Liver (tissue), 9 donors: Measurements from ENCODE around the gene APBB1. TPM values are rescaled to one million over a fixed set of nuclear protein-coding genes. Genes with fewer than 3 reads are reported as not detected.

Experiments
- DNase-seq: peaks from one replicate; pipeline ENCODE4 v3.0.0-alpha.2; 2017; ENCODE audit warnings: low spot score
- H3K27ac ChIP-seq, 2 donors: one replicate each; pipeline ENCODE4 v1.7.0; 2013; ENCODE audit warnings: inconsistent platforms in 2 of 2, low read length in 2 of 2, control low read depth in 1 of 2, low read depth in 1 of 2, mild to moderate bottlenecking in 1 of 2
- H3K27me3 ChIP-seq, 4 donors: one replicate each; pipeline versions ENCODE4 v1.6.1 to v1.7.0; 2013; ENCODE audit warnings: low read length in 3 of 4, inconsistent platforms in 1 of 4, mild to moderate bottlenecking in 1 of 4, moderate library complexity in 1 of 4; ENCODE audit not compliant: control insufficient read depth in 4 of 4, insufficient read depth in 4 of 4
- H3K36me3 ChIP-seq, 4 donors: one replicate each; pipeline versions ENCODE4 v1.6.1 to v1.7.0; 2013; ENCODE audit warnings: low read length in 3 of 4, mild to moderate bottlenecking in 3 of 4, low read depth in 1 of 4, moderate library complexity in 1 of 4; ENCODE audit not compliant: control insufficient read depth in 4 of 4, insufficient read depth in 3 of 4
- H3K4me1 ChIP-seq, 4 donors: one replicate each; pipeline versions ENCODE4 v1.6.1 to v1.7.0; 2013; ENCODE audit warnings: low read length in 3 of 4, mild to moderate bottlenecking in 3 of 4, moderate library complexity in 1 of 4; ENCODE audit not compliant: control insufficient read depth in 4 of 4, insufficient read depth in 4 of 4
- H3K4me3 ChIP-seq, 3 donors: one replicate each; pipeline versions ENCODE4 v1.6.1 to v1.7.0; 2013; ENCODE audit warnings: low read length in 3 of 3, control low read depth in 1 of 3, low read depth in 1 of 3, mild to moderate bottlenecking in 1 of 3
- H3K9ac ChIP-seq, 2 donors: one replicate each; pipeline ENCODE4 v1.7.0; 2013; ENCODE audit warnings: low read length in 2 of 2, mild to moderate bottlenecking in 2 of 2, moderate library complexity in 2 of 2, control low read depth in 1 of 2, low read depth in 1 of 2
- H3K9me3 ChIP-seq, 4 donors: one replicate each; pipeline versions ENCODE4 v1.6.1 to v1.7.0; 2013; ENCODE audit warnings: low read length in 3 of 4; ENCODE audit not compliant: control insufficient read depth in 4 of 4
- EGR1 ChIP-seq, 2 donors: IDR thresholded peaks; 2 replicates each; pipeline ENCODE4 v1.6.1; 2016 to 2018; ENCODE audit warnings: antibody characterized with exemption in 2 of 2, low read depth in 2 of 2
- FOXA1 ChIP-seq: IDR thresholded peaks from 2 replicates; pipeline ENCODE4 v1.6.1; 2016; ENCODE audit warnings: antibody characterized with exemption
- FOXA2 ChIP-seq: IDR thresholded peaks from 2 replicates; pipeline ENCODE4 v1.6.1; 2016; ENCODE audit warnings: antibody characterized with exemption
- GABPA ChIP-seq, 2 donors: IDR thresholded peaks in 1 of 2; conservative IDR thresholded peaks in 1 of 2; 2 replicates each; pipeline ENCODE4 v1.6.1; 2016; ENCODE audit warnings: antibody characterized with exemption in 2 of 2, mild to moderate bottlenecking in 1 of 2, moderate library complexity in 1 of 2
- HNF4A ChIP-seq, 2 donors: conservative IDR thresholded peaks; 2 replicates each; pipeline ENCODE4 v1.6.1; 2016; ENCODE audit warnings: antibody characterized with exemption in 2 of 2, mild to moderate bottlenecking in 2 of 2
- HNF4G ChIP-seq: IDR thresholded peaks from 2 replicates; pipeline ENCODE4 v1.6.1; 2016; ENCODE audit warnings: antibody characterized with exemption
- JUND ChIP-seq, 2 donors: IDR thresholded peaks; 2 replicates each; pipeline ENCODE4 v1.6.1; 2016; ENCODE audit warnings: antibody characterized with exemption in 2 of 2
- NR2F2 ChIP-seq: IDR thresholded peaks from 2 replicates; pipeline ENCODE4 v1.6.1; 2016; ENCODE audit warnings: antibody characterized with exemption
- RAD21 ChIP-seq, 2 donors: IDR thresholded peaks; 2 replicates each; pipeline ENCODE4 v1.6.1; 2016; ENCODE audit warnings: antibody characterized with exemption in 2 of 2, mild to moderate bottlenecking in 2 of 2
- RXRA ChIP-seq, 2 donors: IDR thresholded peaks; 2 replicates each; pipeline ENCODE4 v1.6.1; 2017 to 2018; ENCODE audit warnings: antibody characterized with exemption in 2 of 2, mild to moderate bottlenecking in 1 of 2
- SP1 ChIP-seq: IDR thresholded peaks from 2 replicates; pipeline ENCODE4 v1.6.1; 2018; ENCODE audit warnings: antibody characterized with exemption, mild to moderate bottlenecking
- TAF1 ChIP-seq: conservative IDR thresholded peaks from 2 replicates; pipeline ENCODE4 v1.6.1; 2016; ENCODE audit warnings: antibody characterized with exemption, mild to moderate bottlenecking
- YY1 ChIP-seq: IDR thresholded peaks from 2 replicates; pipeline ENCODE4 v1.6.1; 2016; ENCODE audit warnings: antibody characterized with exemption, mild to moderate bottlenecking
- WGBS: extraction: QIAGEN DNeasy Blood & Tissue Kit; methylation state at CpG from one replicate; pipeline ENCODE4 v1.1.7; 2013; 5-methylcytosine and 5-hydroxymethylcytosine counted together
- polyA plus RNA-seq, 2 donors: library from polyadenylated mRNA; stranded (reverse) in 1 of 2; unstranded in 1 of 2; fragments of 200-250 nt in 1 of 2; fragments of >200 nt in 1 of 2; fragmentation: Nextera tagmentation in 1 of 2; extraction: Ambion mirVana in 1 of 2; gene quantifications; one replicate each; pipeline versions ENCODE4 v1.2.1 to v1.2.3, GENCODE V29; 2013 to 2015
- total RNA-seq, 2 donors: library from RNA; depleted of rRNA; stranded (reverse); fragments of >200 nt; gene quantifications; one replicate each; pipeline ENCODE4 v1.2.3, GENCODE V29; 2014
- TF ChIP-seq, protein P1 (sequence below): IDR thresholded peaks from 2 replicates; pipeline ENCODE4 v1.6.1; 2016; ENCODE audit warnings: antibody characterized with exemption
- TF ChIP-seq, protein P2 (sequence below): IDR thresholded peaks from 2 replicates; pipeline ENCODE4 v1.6.1; 2016; ENCODE audit warnings: antibody characterized with exemption
- TF ChIP-seq, protein P3 (sequence below): IDR thresholded peaks from 2 replicates; pipeline ENCODE4 v1.6.1; 2016; ENCODE audit warnings: antibody characterized with exemption
- TF ChIP-seq, protein P4 (sequence below): IDR thresholded peaks from 2 replicates; pipeline ENCODE4 v1.6.1; 2016; ENCODE audit warnings: antibody characterized with exemption, mild to moderate bottlenecking
- TF ChIP-seq, protein P5 (sequence below): fragments of 150-350 bp; IDR thresholded peaks from 2 replicates; pipeline ENCODE4 v1.5.1; 2017; ENCODE audit warnings: improper control_type of control experiment, low read depth, low read length; ENCODE audit not compliant: missing input control
- donor health status: healthy.
- donor health status: healthy.
- donor health status: healthy.
- donor health status: healthy.
- donor health status: healthy.

APBB1 gene
- total and polyA plus RNA-seq, 4 donors, result 2.5 to 8.6 (median 6.3) TPM

DNA sequence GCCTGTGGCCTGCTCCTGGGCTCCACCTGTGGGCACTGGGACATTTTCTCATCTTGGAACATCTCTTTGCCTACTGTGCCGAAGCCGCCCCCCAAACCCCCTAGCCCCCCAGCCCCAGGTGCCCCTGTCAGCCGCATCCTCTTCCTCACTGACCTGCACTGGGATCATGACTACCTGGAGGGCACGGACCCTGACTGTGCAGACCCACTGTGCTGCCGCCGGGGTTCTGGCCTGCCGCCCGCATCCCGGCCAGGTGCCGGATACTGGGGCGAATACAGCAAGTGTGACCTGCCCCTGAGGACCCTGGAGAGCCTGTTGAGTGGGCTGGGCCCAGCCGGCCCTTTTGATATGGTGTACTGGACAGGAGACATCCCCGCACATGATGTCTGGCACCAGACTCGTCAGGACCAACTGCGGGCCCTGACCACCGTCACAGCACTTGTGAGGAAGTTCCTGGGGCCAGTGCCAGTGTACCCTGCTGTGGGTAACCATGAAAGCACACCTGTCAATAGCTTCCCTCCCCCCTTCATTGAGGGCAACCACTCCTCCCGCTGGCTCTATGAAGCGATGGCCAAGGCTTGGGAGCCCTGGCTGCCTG, 27.3 kb downstream of the APBB1 start:
- Histone ChIP-seq H3K4me3 (peak overlapping the region in 2 of 3 donors; percentile 78 to 93), H3K27me3 (no peaks in the 10 kb centered on the region), H3K4me1 (peaks cover 8 to 40% (median 30%) of the 10 kb centered on the region in 4 donors), H3K9me3 (no peaks in the 10 kb centered on the region), H3K27ac (no peak overlapping the region), H3K36me3 (peaks cover 0 to 13% (median 7%) of the 10 kb centered on the region in 4 donors), H3K9ac (no peak overlapping the region)
- no peak for DNase-seq
- WGBS, result 96% methylated on average over 18 of the region's 18 CpGs
- TF ChIP-seq TAF1 (no peak), FOXA2 (no peak), SP1 (no peak), EGR1 (IDR thresholded peaks at IDR 0.05; ENCODE audit: low read depth in 2 of 2) (no peak), RAD21 (IDR thresholded peaks at IDR 0.05) (no peak), GABPA (IDR thresholded peaks at IDR 0.05 in 1 of 2, conservative IDR thresholded peaks at IDR 0.05 in 1 of 2) (no peak), HNF4A (conservative IDR thresholded peaks at IDR 0.05) (no peak), YY1 (no peak), FOXA1 (no peak), NR2F2 (no peak), RXRA (IDR thresholded peaks at IDR 0.05) (no peak), HNF4G (no peak), JUND (IDR thresholded peaks at IDR 0.05) (no peak)
- TF ChIP-seq, protein P1, sequence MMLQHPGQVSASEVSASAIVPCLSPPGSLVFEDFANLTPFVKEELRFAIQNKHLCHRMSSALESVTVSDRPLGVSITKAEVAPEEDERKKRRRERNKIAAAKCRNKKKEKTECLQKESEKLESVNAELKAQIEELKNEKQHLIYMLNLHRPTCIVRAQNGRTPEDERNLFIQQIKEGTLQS, result no peak
- TF ChIP-seq, protein P2, sequence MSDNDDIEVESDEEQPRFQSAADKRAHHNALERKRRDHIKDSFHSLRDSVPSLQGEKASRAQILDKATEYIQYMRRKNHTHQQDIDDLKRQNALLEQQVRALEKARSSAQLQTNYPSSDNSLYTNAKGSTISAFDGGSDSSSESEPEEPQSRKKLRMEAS, result no peak
- TF ChIP-seq, protein P3, sequence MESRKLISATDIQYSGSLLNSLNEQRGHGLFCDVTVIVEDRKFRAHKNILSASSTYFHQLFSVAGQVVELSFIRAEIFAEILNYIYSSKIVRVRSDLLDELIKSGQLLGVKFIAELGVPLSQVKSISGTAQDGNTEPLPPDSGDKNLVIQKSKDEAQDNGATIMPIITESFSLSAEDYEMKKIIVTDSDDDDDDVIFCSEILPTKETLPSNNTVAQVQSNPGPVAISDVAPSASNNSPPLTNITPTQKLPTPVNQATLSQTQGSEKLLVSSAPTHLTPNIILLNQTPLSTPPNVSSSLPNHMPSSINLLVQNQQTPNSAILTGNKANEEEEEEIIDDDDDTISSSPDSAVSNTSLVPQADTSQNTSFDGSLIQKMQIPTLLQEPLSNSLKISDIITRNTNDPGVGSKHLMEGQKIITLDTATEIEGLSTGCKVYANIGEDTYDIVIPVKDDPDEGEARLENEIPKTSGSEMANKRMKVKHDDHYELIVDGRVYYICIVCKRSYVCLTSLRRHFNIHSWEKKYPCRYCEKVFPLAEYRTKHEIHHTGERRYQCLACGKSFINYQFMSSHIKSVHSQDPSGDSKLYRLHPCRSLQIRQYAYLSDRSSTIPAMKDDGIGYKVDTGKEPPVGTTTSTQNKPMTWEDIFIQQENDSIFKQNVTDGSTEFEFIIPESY, result no peak
- TF ChIP-seq, protein P4, sequence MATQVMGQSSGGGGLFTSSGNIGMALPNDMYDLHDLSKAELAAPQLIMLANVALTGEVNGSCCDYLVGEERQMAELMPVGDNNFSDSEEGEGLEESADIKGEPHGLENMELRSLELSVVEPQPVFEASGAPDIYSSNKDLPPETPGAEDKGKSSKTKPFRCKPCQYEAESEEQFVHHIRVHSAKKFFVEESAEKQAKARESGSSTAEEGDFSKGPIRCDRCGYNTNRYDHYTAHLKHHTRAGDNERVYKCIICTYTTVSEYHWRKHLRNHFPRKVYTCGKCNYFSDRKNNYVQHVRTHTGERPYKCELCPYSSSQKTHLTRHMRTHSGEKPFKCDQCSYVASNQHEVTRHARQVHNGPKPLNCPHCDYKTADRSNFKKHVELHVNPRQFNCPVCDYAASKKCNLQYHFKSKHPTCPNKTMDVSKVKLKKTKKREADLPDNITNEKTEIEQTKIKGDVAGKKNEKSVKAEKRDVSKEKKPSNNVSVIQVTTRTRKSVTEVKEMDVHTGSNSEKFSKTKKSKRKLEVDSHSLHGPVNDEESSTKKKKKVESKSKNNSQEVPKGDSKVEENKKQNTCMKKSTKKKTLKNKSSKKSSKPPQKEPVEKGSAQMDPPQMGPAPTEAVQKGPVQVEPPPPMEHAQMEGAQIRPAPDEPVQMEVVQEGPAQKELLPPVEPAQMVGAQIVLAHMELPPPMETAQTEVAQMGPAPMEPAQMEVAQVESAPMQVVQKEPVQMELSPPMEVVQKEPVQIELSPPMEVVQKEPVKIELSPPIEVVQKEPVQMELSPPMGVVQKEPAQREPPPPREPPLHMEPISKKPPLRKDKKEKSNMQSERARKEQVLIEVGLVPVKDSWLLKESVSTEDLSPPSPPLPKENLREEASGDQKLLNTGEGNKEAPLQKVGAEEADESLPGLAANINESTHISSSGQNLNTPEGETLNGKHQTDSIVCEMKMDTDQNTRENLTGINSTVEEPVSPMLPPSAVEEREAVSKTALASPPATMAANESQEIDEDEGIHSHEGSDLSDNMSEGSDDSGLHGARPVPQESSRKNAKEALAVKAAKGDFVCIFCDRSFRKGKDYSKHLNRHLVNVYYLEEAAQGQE, result no peak
- TF ChIP-seq, protein P5, sequence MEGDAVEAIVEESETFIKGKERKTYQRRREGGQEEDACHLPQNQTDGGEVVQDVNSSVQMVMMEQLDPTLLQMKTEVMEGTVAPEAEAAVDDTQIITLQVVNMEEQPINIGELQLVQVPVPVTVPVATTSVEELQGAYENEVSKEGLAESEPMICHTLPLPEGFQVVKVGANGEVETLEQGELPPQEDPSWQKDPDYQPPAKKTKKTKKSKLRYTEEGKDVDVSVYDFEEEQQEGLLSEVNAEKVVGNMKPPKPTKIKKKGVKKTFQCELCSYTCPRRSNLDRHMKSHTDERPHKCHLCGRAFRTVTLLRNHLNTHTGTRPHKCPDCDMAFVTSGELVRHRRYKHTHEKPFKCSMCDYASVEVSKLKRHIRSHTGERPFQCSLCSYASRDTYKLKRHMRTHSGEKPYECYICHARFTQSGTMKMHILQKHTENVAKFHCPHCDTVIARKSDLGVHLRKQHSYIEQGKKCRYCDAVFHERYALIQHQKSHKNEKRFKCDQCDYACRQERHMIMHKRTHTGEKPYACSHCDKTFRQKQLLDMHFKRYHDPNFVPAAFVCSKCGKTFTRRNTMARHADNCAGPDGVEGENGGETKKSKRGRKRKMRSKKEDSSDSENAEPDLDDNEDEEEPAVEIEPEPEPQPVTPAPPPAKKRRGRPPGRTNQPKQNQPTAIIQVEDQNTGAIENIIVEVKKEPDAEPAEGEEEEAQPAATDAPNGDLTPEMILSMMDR, result no peak
